Heart left ventricle (tissue), 13 donors: ENCODE measurements around the gene MINDY4.

Experiments used
- CTCF ChIP-seq, 12 donors: fragments of 200-600 bp; sonication (generic) in 4 of 12; IDR thresholded peaks; one replicate each; pipeline versions ENCODE4 v1.5.0 to v1.8.0; 2018 to 2022; ENCODE audit warnings: antibody characterized with exemption in 12 of 12, mild to moderate bottlenecking in 5 of 12
- POLR2A ChIP-seq, 2 donors: fragments of 450-650 bp; IDR thresholded peaks; one replicate each; pipeline ENCODE4 v1.6.1; 2017; ENCODE audit warnings: antibody characterized with exemption in 2 of 2, mild to moderate bottlenecking in 2 of 2, moderate library complexity in 2 of 2
- donor health status: ischemic (EF 13 %, LVEDD 7.1; RV severe dilation, severe dysfunction).
- donor health status: DM: no; HTN: yes; CAD: no.
- donor health status: DM: no; HTN: no; CAD: no.
- donor health status: ischemic (EF 25% LVEDD 6.9; RV normal size, moderate dysfunction).
- donor health status: ischemic (EF 25% LVEDD 5.7; RV mildly dilated, moderate dysfunction).
- donor health status: ischemic (EF 35%, LVEDD 5.7; RV mildly dilated, moderate dysfunction).
- donor health status: nonischemic (EF 11% LVEDD 7.7; RV severe dilation, severe dysfunction).
- donor health status: DM: yes; HTN: yes; CAD: no.
- donor health status: PGD.
- donor health status: ischemic (EF 29% LVEDD 5.4; RV normal size, mild dysfunction).
- donor health status: nonischemic (EF 23%, LVEDD 6.1; RV moderate dilation, normal function).

DNA sequence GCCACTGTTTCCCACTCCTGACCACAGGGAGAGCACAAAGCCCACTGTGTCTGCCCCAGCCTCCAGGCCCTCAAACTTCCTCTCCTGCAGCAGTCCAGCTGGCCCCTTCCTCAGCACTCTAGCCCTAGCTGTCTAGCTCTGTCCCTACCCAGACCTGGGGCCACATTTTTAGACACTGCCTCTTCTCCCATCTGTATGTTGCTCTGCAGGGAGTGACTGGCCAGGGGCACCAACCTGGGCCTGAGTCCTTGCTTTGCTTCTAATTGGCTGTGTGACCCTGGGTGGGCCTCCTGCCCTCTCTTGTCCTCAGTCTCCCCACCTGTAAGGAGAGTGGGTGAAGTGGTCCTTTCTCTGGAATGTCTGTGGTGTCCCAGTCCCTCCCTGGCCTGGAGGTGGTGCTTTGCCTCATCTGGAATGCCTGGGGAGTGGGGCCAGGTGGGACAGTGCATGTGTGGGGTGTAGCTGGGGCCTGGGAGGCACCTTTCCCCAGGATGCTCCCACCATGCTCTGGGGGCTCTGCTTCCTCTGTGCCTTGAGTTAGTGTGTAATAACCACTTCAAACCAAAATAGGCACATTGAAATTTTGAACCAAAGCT lies 165.5 kb downstream of the MINDY4 start:
- no peak for TF ChIP-seq CTCF (IDR thresholded peaks at IDR 0.05)
- no peak for TF ChIP-seq POLR2A (IDR thresholded peaks at IDR 0.05)
